ENCODE measurements around the gene FRMPD4. TPM values are rescaled to one million over a fixed set of nuclear protein-coding genes. Genes with fewer than 3 reads are reported as not detected.

FRMPD4 gene
- total RNA-seq, 1 experiment from 2014 or later, result not detected

GRCh38 chrX:12480956-12481355, 342.7 kb downstream of the FRMPD4 start:
- TF ChIP-seq CTCF (conservative IDR thresholded peaks at IDR 0.05) (no peak), EZH2 (IDR thresholded peaks at IDR 0.05; ENCODE audit: low read depth) (no peak)
- H4K20me1 ChIP-seq (ENCODE audit: insufficient read depth), result no peaks in the 10 kb centered on the region
- H3K4me2 ChIP-seq, result no peak overlapping the region

GRCh38 chrX:12488220-12488619, 349.9 kb downstream of the FRMPD4 start:
- Histone ChIP-seq H3K27me3 (ENCODE audit: insufficient read depth, low read depth) (no peaks in the 10 kb centered on the region), H3K27ac (no peak overlapping the region), H2AFZ (no peak overlapping the region), H3K36me3 (ENCODE audit: low read depth) (no peaks in the 10 kb centered on the region), H3K9me2 (ENCODE audit: insufficient read depth) (no peaks in the 10 kb centered on the region), H3K4me2 (no peak overlapping the region), H3K4me1 (replicated peaks; ENCODE audit: insufficient read depth) (no peaks in the 10 kb centered on the region), H3K9me3 (ENCODE audit: insufficient read depth, low read depth) (no peaks in the 10 kb centered on the region), H4K20me1 (ENCODE audit: insufficient read depth) (no peaks in the 10 kb centered on the region), H3K79me2 (ENCODE audit: low read depth) (no peaks in the 10 kb centered on the region), H3K4me3 (no peak overlapping the region), H3F3A (ENCODE audit: insufficient read depth, low read depth) (no peaks in the 10 kb centered on the region)
- CTCF ChIA-PET, result interaction anchor here (0.7 kb wide), 1 partner anchor 402 kb away, joined by 3 read pairs; no protein-coding TSS in a partner anchor
- POLR2A ChIA-PET (ENCODE audit: unreplicated experiment), result no interaction called here
- no peak for DNase-seq
- intact Hi-C loops (cut with micrococcal nuclease; ENCODE audit: unreplicated experiment), result no loop called here
- no peak for TF ChIP-seq EZH2 (IDR thresholded peaks at IDR 0.05; ENCODE audit: low read depth)
- no peak for TF ChIP-seq CTCF (conservative IDR thresholded peaks at IDR 0.05)
- no TSS peak for BruUV-seq (replicated peaks)

More at GRCh38 chrX:12480956-12481355, 342.7 kb downstream of the FRMPD4 start:
- no TSS peak for BruUV-seq (replicated peaks)
- H3K27me3 ChIP-seq (ENCODE audit: insufficient read depth, low read depth), result no peaks in the 10 kb centered on the region
- no peaks in the 10 kb centered on the region for H3K4me1 ChIP-seq (replicated peaks; ENCODE audit: insufficient read depth)
- H3K9me3 ChIP-seq (ENCODE audit: insufficient read depth, low read depth), result no peaks in the 10 kb centered on the region
- no peak overlapping the region for H3K27ac ChIP-seq
- no peaks in the 10 kb centered on the region for H3F3A ChIP-seq (ENCODE audit: insufficient read depth, low read depth)
- intact Hi-C loops (cut with micrococcal nuclease; ENCODE audit: unreplicated experiment), result no loop called here
- no peak overlapping the region for H2AFZ ChIP-seq
- no peaks in the 10 kb centered on the region for H3K9me2 ChIP-seq (ENCODE audit: insufficient read depth)
- CTCF ChIA-PET, result no interaction called here
- DNase-seq, result no peak
- no peaks in the 10 kb centered on the region for H3K79me2 ChIP-seq (ENCODE audit: low read depth)
- no peak overlapping the region for H3K4me3 ChIP-seq
- POLR2A ChIA-PET (ENCODE audit: unreplicated experiment), result no interaction called here
- H3K36me3 ChIP-seq (ENCODE audit: low read depth), result no peaks in the 10 kb centered on the region

- DNase-seq, result no peak
- Histone ChIP-seq H3F3A (ENCODE audit: insufficient read depth, low read depth) (no peaks in the 10 kb centered on the region), H2AFZ (no peak overlapping the region), H3K4me3 (no peak overlapping the region), H3K9me3 (ENCODE audit: insufficient read depth, low read depth) (no peaks in the 10 kb centered on the region), H3K4me1 (replicated peaks; ENCODE audit: insufficient read depth) (no peaks in the 10 kb centered on the region), H3K9me2 (ENCODE audit: insufficient read depth) (no peaks in the 10 kb centered on the region), H3K79me2 (ENCODE audit: low read depth) (no peaks in the 10 kb centered on the region), H3K27me3 (ENCODE audit: insufficient read depth, low read depth) (no peaks in the 10 kb centered on the region), H3K27ac (no peak overlapping the region), H4K20me1 (ENCODE audit: insufficient read depth) (no peaks in the 10 kb centered on the region), H3K4me2 (no peak overlapping the region), H3K36me3 (ENCODE audit: low read depth) (no peaks in the 10 kb centered on the region)
- intact Hi-C loops (cut with micrococcal nuclease; ENCODE audit: unreplicated experiment), result no loop called here
- no TSS peak for BruUV-seq (replicated peaks)
- POLR2A ChIA-PET (ENCODE audit: unreplicated experiment), result no interaction called here
- CTCF ChIA-PET, result interaction anchor here (0.7 kb wide), 1 partner anchor 402 kb away, joined by 3 read pairs; no protein-coding TSS in a partner anchor
- TF ChIP-seq CTCF (conservative IDR thresholded peaks at IDR 0.05), result no peak
- TF ChIP-seq EZH2 (IDR thresholded peaks at IDR 0.05; ENCODE audit: low read depth), result no peak
These were observed 350.5 kb downstream of the FRMPD4 start for GRCh38 chrX:12488771-12489170.

All from PC-9 (cell line).